Esophagus muscularis mucosa (tissue), 3 donors: ENCODE measurements around the gene SLC5A3.

Experiments used
- POLR2AphosphoS5 ChIP-seq, 2 donors: sonication (generic); formaldehyde crosslinking; IDR thresholded peaks; one replicate each; pipeline ENCODE4 v1.6.1; 2017; ENCODE audit warnings: antibody characterized with exemption in 2 of 2
- TF ChIP-seq, protein P1 (sequence below), 3 experiments: fragments of 200-600 bp in 2 of 3; fragments of 450-650 bp in 1 of 3; sonication (generic) in 2 of 3; IDR thresholded peaks; one replicate each; pipeline ENCODE4 v1.5.1; 2017 to 2019; ENCODE audit warnings: antibody characterized with exemption in 3 of 3, mild to moderate bottlenecking in 2 of 3, moderate library complexity in 1 of 3

DNA sequence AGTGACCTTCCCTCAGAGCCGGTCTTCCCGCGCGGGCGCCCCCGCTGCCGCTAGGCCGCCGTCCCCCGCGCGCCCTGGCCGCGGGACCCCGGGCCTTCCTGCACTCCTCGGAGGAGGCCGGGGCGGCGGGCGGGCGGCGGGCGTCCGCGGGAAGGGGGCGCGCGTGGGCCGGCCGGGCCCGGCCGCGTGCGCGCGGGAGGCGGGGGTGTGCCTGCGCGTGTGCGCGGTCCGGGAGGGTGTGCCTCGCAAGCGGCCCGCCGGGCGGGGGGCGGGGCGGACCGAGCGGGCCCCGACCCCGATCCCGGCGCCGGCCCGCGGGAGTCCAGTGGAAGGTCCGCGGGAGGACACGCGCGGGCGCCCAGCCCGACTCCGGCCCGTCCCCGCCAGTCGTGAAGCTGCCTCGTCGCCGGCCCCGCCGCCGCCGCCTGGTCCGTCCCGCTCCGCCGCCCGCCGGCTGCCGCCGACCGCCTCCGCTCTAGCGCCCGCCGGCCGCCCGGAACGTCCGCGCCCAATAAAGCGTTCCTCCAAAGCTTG is 438 bp downstream of the SLC5A3 start:
- TF ChIP-seq, protein P1, sequence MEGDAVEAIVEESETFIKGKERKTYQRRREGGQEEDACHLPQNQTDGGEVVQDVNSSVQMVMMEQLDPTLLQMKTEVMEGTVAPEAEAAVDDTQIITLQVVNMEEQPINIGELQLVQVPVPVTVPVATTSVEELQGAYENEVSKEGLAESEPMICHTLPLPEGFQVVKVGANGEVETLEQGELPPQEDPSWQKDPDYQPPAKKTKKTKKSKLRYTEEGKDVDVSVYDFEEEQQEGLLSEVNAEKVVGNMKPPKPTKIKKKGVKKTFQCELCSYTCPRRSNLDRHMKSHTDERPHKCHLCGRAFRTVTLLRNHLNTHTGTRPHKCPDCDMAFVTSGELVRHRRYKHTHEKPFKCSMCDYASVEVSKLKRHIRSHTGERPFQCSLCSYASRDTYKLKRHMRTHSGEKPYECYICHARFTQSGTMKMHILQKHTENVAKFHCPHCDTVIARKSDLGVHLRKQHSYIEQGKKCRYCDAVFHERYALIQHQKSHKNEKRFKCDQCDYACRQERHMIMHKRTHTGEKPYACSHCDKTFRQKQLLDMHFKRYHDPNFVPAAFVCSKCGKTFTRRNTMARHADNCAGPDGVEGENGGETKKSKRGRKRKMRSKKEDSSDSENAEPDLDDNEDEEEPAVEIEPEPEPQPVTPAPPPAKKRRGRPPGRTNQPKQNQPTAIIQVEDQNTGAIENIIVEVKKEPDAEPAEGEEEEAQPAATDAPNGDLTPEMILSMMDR (IDR thresholded peaks at IDR 0.05): no peak
- no peak for TF ChIP-seq POLR2AphosphoS5 (IDR thresholded peaks at IDR 0.05)
